Fibroblast of villous mesenchyme (primary cell): ENCODE data around the gene IL12A. TPM values are rescaled to one million over a fixed set of nuclear protein-coding genes. Genes with fewer than 3 reads are reported as not detected.

Experiments
- DNase-seq: peaks from one replicate; pipeline ENCODE4 v3.0.0-alpha.2; 2010; ENCODE audit warnings: low read depth
- H3K4me3 ChIP-seq: 2 replicates; pipeline ENCODE4 v1.5.1; 2011; ENCODE audit warnings: low read depth, mild to moderate bottlenecking, low read length
- CTCF ChIP-seq: IDR thresholded peaks from 2 replicates; pipeline ENCODE4 v1.5.1; 2012; ENCODE audit warnings: low read depth, mild to moderate bottlenecking, low read length; ENCODE audit not compliant: insufficient read depth
- total RNA-seq: library from RNA; depleted of rRNA; stranded (reverse); fragments of >200 nt; gene quantifications from 2 replicates; pipeline ENCODE4 v1.2.3, GENCODE V29; 2012

IL12A gene
- total RNA-seq, 1 donor = 2.2 TPM

- no peak for TF ChIP-seq CTCF
- H3K4me3 ChIP-seq = no peak overlapping the region
- no peak for DNase-seq
Measured at GRCh38 chr3:160010578-160010977, 21.9 kb downstream of the IL12A start.

GRCh38 chr3:160012108-160012507 is 23.5 kb downstream of the IL12A start:
- H3K4me3 ChIP-seq = no peak overlapping the region
- no peak for TF ChIP-seq CTCF
- DNase-seq = no peak

GRCh38 chr3:160016972-160017371 is 28.3 kb downstream of the IL12A start:
- peak; percentile 27 for DNase-seq
- no peak for TF ChIP-seq CTCF
- no peak overlapping the region for H3K4me3 ChIP-seq

- DNase-seq = no peak
- no peak for TF ChIP-seq CTCF
- H3K4me3 ChIP-seq = no peak overlapping the region
Measured at GRCh38 chr3:160018959-160019358, 30.3 kb downstream of the IL12A start.

GRCh38 chr3:160020057-160020711 is 31.5 kb downstream of the IL12A start:
- H3K4me3 ChIP-seq = no peak overlapping the region
- no peak for DNase-seq
- no peak for TF ChIP-seq CTCF

GRCh38 chr3:160022068-160022467 is 33.4 kb downstream of the IL12A start:
- no peak overlapping the region for H3K4me3 ChIP-seq
- no peak for TF ChIP-seq CTCF
- no peak for DNase-seq

- no peak for TF ChIP-seq CTCF
- no peak for DNase-seq
- no peak overlapping the region for H3K4me3 ChIP-seq
Measured at GRCh38 chr3:160023476-160023875, 34.8 kb downstream of the IL12A start.
